Measurements from ENCODE around the gene MAMSTR. TPM values are rescaled to one million over a fixed set of nuclear protein-coding genes. Genes with fewer than 3 reads are reported as not detected.

Gene MAMSTR
- total RNA-seq, 1 donor from 2014 or later, result 2.1 TPM

GRCh38 chr19:48755084-48755641 lies 35.6 kb upstream of the MAMSTR start, which contains the start of gene FGF21:
Gene FGF21 (plus strand): TSS chr19:48755524. CDS start chr19:48756237, 713 bp downstream.
- H3K4me3 Mint-ChIP-seq (ENCODE audit: low read depth), result peak within 1 kb of the TSS; percentile 44
- no peak for TF ChIP-seq CTCF (IDR thresholded peaks at IDR 0.05; ENCODE audit: unreplicated experiment)
- peaks cover 8% of the 10 kb centered on the region for H3K27me3 Mint-ChIP-seq
- no peak for DNase-seq (ENCODE audit: low spot score, unreplicated experiment)
- peaks cover 3% of the 10 kb centered on the region for H3K36me3 Mint-ChIP-seq (ENCODE audit: insufficient read depth)
- H3K4me1 Mint-ChIP-seq (ENCODE audit: low read depth), result peaks cover 14% of the 10 kb centered on the region
- no peak within 1 kb of the TSS for H3K27ac Mint-ChIP-seq
- H3K9me3 Mint-ChIP-seq (ENCODE audit: low read depth), result no peaks in the 10 kb centered on the region

- Mint-ChIP-seq H3K27ac (peak within 1 kb of the TSS; percentile 97), H3K36me3 (ENCODE audit: insufficient read depth) (peaks cover 3% of the 10 kb centered on the region), H3K27me3 (peaks cover 8% of the 10 kb centered on the region), H3K4me3 (ENCODE audit: low read depth) (peak within 1 kb of the TSS; percentile 82), H3K9me3 (ENCODE audit: low read depth) (no peaks in the 10 kb centered on the region), H3K4me1 (ENCODE audit: low read depth) (peaks cover 14% of the 10 kb centered on the region)
- DNase-seq (ENCODE audit: low spot score, unreplicated experiment), result peak; percentile 92
- peak; percentile 59 for TF ChIP-seq CTCF (IDR thresholded peaks at IDR 0.05; ENCODE audit: unreplicated experiment)
These were observed 33.2 kb upstream of the MAMSTR start, which contains the start of gene FUT1 for GRCh38 chr19:48752496-48753365. Gene FUT1 (minus strand): TSS chr19:48752641. CDS start chr19:48751281, 1,360 bp downstream.

- Mint-ChIP-seq H3K27me3 (peaks cover 8% of the 10 kb centered on the region), H3K9me3 (ENCODE audit: low read depth) (no peaks in the 10 kb centered on the region), H3K27ac (peak overlapping the region; percentile 68)
These were observed 32.4 kb upstream of the MAMSTR start for GRCh38 chr19:48751845-48752495.

GRCh38 chr19:48750771-48751504 lies 31.4 kb upstream of the MAMSTR start:
- Mint-ChIP-seq H3K4me1 (ENCODE audit: low read depth) (peaks cover 14% of the 10 kb centered on the region), H3K27me3 (peaks cover 12% of the 10 kb centered on the region), H3K27ac (peak overlapping the region; percentile 45), H3K4me3 (ENCODE audit: low read depth) (peak overlapping the region; percentile 60), H3K9me3 (ENCODE audit: low read depth) (peaks cover 4% of the 10 kb centered on the region), H3K36me3 (ENCODE audit: insufficient read depth) (peaks cover 4% of the 10 kb centered on the region)
- no peak for DNase-seq (ENCODE audit: low spot score, unreplicated experiment)
- TF ChIP-seq CTCF (IDR thresholded peaks at IDR 0.05; ENCODE audit: unreplicated experiment), result no peak

More at GRCh38 chr19:48751845-48752495, 32.4 kb upstream of the MAMSTR start:
- Mint-ChIP-seq H3K4me3 (ENCODE audit: low read depth) (peak overlapping the region; percentile 82), H3K36me3 (ENCODE audit: insufficient read depth) (peaks cover 3% of the 10 kb centered on the region), H3K4me1 (ENCODE audit: low read depth) (peaks cover 14% of the 10 kb centered on the region)
- no peak for DNase-seq (ENCODE audit: low spot score, unreplicated experiment)
- no peak for TF ChIP-seq CTCF (IDR thresholded peaks at IDR 0.05; ENCODE audit: unreplicated experiment)
